NCI-H1417 (cell line): ENCODE measurements around the gene TTC8.
"Not testable (repeated sequence)": the region's sequence is repeated elsewhere in the genome, so short reads cannot be mapped to it uniquely, and the experiment has no call there.

Experiments
- DNase-seq, 3 experiments: peaks; one replicate each; lab custom pipeline; 2025; lab: John Stamatoyannopoulos, UW

TTC8 gene

DNA sequence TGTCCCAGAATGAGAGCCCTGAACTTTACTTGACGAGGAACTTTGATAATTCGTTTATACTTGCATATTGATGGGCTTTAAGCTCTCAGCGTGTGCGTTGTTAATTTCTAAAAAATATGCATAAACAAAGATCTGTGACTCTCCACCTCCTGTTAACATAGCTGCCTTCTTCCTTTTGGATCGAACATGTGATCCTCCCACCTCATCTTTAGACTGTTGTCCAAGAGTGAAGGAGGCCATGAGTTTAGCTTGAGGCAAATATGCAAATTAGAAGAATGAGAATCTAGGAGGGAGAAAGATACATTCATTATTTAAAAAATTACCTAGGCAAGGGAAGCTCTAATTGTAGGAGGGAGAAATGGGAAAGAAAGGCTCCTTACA lies 617 bp downstream of the TTC8 start:
- peak in 1 of 3 experiments; percentile 77 for DNase-seq

DNA sequence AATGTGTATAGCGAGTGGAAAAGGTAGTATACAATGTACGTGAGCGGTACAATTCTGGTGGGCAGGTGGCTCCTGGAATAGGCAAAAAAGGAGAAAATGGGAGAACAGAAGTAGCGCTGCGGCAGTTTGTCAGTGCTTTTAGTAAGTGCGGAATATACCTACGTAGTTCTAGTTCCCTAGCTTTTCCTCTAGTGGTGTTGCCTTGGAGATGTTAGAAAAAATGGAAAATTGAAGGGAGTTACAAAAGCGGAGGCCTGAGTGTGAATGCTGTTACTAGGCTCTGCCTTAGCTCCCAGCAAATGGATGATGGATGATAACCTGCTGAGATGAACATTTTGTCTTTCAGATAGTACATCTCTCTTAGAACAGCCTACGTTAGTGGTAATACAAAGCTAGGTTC lies 1.1 kb downstream of the TTC8 start:
- peak in 1 of 3 experiments; percentile 67 for DNase-seq

DNA sequence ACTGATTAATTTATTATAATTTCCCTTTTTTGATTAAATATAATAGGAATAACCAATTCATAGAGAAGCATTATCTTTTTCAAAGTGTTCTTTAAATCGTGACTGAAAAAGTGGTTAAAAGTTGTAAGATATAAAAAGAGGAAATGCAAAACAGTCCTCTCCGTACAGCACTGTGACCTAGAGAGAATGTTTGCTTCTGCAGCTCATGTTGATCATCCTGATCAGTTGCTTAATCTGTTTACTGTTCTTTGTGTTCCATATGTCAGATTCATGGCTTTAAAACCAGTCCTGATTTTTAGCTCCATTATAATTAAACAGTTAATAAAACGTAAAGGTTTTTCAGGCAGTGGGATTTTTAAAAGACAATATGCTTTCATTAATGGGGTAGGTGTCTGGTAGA lies 4.7 kb downstream of the TTC8 start:
- no peak for DNase-seq

DNA sequence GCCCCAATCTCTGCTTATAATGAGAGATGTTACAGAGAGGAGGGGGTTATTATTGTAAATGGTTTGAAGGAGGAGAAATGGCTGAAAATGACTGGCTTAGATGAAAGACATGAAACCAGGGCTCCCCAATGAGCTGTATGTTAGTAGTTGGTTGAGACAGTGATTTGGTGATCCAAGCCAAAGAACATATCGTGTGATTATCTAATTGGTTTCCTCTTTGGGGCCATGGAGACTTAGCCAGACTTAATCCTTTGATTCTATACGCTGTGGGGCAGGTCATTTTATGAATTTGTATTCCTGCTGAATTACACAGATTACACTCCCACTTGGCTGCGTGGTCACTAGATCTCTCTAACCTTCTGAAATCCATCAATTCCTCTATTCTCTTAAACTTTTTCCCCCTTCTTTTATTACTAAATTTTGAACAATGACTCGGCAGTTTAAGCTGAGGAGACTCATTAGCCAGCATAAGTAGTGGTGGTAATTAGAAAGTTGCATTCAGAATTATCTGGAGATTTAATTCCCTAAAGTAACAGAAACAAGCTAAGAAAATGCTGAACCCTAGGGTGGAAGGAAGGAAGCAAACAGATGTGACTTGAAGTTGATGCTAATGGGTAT lies 5.3 kb downstream of the TTC8 start:
- no peak for DNase-seq

DNA sequence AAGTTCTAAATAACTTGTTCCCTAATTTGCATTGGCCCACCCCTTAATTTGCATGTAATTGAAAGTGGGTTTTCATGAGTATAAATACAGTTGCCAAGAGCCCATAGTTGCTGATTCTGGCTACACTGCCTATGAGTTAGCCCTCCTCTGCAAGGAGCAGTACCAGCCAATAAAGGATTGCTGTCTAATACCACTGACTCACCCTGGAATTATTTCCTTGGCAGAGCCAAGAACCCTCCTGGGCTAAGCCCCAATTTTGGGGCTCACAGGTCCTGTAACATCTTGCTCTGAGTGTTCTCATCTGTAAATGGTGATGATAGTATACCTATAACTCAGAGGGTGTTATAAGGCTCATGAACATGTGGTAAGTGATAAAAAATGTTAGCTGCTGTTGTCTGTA lies 6.8 kb downstream of the TTC8 start:
- no peak for DNase-seq

DNA sequence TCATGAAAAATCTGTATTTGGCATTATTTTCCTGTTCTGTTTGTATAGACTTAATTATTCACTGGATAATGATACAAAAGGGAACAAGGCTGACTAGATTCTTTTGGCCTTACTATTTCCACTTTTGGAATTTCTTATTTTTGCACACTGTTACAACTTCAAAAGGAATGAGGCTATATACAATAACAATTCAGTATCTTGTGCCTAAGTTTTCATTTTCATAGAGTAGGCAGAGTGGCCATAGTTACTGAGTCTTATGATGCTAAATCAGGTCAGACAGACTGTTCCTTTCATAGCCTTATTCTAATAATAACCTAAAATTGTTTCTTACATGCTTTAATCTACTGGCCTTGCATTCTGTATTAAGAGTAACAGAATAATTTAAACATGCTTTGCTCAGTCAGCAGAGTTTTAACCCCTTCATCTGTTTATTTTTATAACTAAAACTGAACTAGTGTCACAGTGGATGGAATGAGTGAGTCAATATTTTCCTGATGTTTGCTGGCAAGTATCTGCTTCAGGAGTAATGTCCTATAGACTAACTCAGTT lies 10.5 kb downstream of the TTC8 start:
- peak in 1 of 3 experiments; percentile 54 for DNase-seq

DNA sequence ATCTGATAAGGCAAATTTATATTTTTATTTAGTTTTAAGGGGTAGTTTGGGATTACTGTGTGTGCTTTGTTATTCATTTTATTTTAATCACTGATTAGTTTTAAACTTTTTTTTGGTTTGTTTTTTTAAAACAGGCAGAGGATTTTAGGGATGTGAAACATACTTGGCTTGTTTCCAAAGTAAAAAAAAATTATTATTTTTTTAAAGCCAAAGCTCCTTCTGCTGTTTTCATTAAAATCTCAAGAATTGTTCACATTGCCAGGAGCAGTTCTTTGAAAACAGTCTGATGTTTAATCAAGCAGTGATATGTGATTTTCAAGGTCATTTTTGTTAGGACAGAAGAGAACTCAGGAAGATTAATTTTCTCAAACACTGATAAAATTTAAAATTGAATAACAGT lies 11.2 kb downstream of the TTC8 start:
- DNase-seq, result no peak

DNA sequence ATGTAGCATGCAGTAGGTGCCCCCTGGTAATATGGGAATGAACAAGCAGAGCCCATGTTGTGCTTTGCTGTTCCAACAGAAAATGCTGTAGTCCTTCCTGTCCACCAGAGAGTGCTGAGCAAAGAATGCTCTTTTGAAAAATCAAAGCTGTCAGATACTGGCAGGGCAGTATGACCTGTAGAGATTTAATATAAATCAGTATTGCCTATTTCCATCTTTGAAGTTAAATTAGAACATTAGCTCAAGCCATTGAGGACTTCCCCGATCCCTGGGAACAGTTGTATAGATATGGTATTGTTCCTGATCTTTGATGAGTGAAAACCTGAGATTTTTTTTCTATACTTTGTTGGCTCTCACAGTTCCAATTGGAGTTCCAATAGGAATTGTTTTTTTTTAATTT lies 13.0 kb downstream of the TTC8 start:
- no peak for DNase-seq

DNA sequence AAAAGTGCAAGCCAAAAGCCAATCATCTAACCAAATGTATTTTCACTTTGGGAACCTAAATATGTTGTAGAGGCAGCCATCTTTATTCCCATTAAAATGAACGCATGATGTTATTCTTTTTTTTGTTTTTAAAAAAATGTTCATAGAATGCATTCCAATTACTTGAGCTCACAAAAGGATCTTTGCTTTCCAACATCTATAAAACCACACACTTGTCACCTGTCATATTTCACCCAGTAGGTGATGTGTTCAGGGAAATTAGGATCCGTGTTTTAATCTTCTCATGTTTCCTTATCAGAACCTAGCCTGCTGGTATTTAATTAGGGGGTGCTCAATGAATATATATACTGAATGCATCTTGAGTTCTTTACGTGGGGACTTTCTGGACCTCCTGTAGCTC lies 13.6 kb downstream of the TTC8 start:
- peak in 2 of 3 experiments; percentile 62 to 94 for DNase-seq

DNA sequence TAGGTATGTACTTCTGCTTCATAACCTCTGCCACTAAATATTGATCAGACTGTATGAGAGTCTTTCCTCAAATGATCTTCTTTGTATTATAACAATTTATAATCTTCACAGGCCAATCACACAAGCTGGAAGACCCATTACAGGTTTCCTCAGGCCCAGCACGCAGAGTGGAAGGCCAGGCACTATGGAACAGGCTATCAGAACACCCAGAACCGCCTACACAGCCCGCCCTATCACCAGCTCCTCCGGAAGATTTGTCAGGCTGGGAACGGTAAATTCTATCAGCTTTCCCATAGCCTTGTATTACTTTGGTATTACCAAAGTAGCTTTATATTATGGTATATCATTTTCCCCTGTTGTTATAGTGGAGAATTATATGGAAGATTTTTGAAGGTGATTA lies 16.5 kb downstream of the TTC8 start:
- DNase-seq, result no peak

DNA sequence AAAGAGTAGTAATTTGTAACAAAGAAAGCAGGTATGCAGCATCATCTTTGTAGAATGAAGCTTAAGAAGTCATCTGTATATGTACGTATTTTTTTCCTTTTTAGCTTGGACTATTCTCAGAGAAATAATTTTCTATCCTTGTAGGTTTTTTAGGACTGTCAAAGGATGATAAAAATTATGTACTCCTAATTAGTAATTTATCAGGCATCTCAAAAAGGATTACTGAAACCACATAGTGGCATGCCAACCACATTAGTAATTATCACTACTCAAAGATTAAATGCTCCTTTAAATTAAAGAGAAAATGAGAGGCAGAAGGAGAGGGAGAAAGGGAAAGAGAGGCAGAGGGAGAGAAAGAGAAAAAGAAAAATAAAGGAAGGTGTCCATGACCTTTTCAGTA lies 17.3 kb downstream of the TTC8 start:
- DNase-seq, result no peak

DNA sequence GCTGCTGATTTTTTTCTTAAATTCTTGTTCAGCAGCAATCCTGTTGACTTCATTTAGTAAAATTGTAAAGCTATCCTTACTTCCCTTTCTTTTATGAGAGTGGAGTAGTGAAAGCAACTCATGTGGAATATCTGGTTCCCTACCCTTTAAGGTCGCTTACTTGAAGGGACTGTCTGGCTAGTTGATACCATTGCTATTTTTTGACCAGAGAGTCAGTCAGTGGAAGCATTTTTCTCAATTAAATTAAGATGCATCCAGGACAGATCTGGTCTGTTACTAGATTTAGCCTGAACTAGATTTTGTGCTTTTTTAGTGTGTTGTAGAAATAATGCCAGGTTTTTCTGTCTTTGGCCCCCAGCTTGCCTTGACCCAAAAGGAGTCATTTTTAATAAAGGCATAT lies 18.0 kb downstream of the TTC8 start:
- DNase-seq, result no peak

DNA sequence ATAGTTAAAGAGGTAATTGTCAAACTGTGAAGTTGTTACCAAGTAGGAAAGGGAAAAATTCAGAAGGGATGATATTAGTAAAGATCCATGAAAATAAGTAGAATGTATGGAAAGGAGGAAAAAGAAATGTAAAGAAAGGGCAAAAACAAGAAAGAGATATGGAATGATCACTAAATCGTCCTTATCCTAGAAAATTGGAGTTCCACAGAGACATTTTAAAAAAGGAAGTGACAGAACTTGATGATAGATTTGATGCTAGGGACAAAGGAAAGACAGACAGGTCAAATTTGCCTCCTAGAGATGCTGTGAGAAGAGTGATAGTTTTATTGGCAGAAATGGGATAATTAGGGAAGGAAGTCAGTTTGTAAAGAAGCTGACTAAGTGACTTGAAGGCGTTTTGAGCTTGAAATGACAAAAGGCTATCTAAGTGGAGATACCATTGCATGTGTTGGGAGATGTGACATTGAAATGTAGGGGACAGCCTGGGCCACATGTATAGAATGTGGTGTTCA lies 20.6 kb downstream of the TTC8 start:
- DNase-seq, result no peak

DNA sequence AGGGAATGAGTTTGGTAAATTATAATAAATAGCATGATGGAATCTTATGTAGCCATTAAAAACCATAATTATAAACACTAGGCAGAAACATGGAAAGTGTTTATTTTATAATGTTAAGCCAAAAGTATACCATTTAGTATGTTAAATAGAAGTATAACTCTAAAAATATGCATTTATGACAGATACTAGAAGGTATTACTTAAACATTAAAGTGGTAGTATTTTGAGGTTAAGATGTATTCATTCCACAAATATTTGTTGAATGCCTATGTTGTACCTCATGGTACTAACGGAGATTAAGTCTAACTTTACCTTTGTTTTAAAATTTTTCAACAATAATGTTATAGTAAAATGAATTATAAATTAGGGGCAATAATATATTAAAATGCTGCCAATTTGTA lies 24.1 kb downstream of the TTC8 start:
- DNase-seq, result no peak

DNA sequence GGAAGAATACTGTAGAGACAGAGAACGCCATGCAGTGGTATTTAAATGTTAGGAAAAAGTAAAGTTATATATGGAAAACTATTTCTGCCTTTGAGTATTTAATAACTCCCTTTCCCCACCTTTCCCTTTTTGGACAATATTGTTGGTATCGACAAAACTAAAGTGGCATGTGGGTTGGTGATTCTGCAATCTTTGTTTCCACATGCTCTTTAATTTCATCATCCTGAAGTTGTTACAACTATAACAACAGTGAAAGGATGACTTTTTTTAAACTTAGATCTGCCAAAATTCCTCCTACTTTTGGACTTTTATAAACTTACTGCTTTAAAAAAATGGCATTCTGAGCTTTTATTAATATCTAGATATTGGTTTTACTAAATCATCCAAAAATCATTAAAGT lies 25.3 kb downstream of the TTC8 start:
- DNase-seq, result no peak

DNA sequence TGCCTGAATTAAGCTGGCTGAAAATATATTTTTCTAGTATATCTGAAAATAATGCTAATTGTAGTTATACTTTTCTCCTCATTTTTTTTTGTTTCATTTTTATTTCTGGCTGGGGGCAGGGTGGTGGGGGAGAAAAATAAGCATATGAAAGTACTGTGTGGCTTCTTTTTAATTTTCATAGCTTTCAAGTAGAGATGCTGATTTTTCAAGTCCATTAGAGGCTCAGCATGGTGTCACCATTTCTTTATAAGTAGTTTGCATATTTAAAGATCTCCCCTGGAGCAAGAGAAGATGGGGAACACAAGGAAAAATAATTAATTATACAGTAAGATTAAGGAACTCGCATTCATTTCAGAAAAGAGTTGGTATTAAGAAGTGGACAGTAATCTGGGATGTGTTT lies 27.1 kb downstream of the TTC8 start:
- DNase-seq, result peak in 1 of 3 experiments; percentile 23

DNA sequence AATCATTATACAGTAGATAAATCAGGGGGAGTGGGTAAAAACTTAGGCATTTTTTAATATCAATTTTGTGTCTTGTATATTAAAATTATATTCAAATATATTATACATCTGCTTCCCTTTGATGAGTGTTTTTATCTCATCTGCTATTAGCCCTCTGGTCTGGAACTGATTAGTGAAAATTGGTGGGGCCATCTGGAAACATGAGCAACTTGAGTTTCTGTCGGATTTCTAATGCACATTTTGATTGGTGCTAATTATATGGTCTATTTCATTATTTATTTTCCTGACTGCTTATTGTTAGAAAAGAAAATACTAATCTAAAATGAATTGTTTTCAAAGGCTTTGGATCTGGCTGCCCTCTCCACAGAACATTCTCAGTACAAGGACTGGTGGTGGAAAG lies 28.2 kb downstream of the TTC8 start:
- peak in 1 of 3 experiments; percentile 64 for DNase-seq

DNA sequence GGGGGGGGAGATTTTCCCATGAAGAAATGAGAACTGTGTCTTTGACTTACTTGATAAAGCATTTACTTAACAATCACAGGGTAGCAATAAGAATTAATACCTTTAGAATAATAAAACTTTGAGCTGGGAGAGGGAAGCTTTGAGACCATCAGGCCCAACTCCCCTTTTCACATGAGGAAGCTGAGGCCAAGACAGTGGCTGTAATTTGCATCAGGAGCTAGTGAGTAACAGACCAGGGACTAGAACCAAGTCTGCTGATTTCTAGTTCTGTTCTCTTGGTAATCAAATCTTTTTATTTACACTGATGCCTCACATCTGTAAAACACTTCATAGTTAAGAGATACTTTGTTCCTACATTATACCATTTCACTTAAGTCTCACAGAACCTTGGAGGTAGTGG lies 28.7 kb downstream of the TTC8 start:
- no peak for DNase-seq

DNA sequence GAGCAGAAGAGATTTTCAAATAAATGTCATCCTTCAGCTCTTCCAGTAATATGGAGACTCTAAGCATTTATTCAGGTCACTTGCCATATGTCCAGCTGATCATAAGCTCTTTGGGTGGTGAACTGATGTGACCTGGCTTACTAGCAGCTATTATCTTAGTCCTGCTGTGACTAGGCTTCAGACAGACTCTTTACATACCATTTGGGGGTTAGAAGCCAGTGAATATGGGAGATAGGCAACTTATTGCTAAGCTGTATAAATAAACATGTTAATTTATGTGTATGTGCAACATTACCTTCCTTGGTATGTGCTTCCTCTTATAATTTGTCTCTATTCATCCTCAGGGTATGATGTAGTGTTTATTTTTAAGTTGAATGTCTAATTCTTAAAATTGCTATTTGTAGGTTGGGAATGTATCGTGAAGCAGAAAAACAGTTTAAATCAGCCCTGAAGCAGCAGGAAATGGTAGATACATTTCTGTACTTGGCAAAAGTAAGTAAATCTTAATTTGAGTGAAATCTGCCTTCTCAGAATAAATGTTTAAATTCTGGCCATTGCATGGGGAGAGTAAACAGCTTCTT lies 32.4 kb downstream of the TTC8 start:
- DNase-seq, result peak in 1 of 3 experiments; percentile 51

DNA sequence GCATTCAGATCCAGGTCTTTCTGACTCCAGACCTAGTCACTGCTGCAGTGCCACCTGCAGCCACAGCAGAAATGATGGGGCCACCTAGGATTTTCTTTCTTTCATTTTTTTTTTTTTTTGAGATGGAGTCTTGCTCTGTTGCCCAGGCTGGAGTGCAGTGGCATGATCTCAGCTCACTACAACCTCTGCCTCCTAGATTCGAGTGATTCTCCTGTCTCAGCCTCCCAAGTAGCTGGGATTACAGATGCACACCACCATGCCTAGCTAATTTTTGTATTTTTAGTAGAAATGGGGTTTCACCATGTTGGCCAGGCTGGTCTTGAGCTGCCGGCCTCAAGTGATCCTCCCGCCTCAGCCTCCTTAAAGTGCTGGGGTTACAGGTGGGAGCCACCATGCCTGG lies 33.4 kb downstream of the TTC8 start:
- not testable (repeated sequence) for DNase-seq

DNA sequence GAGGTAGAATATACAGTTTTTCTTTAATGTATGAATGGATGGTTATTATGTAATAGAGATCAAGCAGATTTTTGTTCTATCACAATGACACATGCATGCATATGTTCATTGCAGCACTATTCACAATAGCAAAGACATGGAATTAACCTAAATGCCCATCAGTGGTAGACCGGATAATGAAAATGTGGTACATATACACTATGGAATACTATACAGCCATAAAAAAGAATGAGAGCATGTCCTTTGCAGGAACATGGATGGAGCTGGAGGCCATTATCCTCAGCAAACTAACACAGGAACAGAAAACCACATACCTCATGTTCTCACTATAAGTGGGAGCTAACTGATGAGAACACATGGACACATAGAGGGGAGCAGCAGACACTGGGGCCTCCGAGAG lies 34.7 kb downstream of the TTC8 start:
- DNase-seq, result not testable (repeated sequence)

DNA sequence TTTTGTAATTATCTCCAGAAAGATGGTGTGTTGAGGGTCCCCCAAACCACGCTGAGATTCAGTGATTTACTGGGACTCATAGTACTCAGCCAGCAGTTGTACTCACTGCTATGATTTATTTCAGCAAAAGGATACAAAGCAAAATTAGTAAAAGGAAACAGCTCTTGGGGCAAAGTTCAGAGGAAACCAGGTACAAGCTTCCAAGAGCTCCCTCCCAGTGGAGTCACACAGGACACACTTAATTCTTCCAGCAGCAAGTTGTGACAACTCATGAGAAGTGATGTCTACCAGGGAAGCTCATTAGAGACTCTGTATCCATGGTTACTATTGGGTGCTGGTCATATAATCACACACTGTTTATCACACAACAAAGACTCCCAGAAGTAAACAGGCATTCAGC lies 38.7 kb downstream of the TTC8 start:
- DNase-seq, result no peak

DNA sequence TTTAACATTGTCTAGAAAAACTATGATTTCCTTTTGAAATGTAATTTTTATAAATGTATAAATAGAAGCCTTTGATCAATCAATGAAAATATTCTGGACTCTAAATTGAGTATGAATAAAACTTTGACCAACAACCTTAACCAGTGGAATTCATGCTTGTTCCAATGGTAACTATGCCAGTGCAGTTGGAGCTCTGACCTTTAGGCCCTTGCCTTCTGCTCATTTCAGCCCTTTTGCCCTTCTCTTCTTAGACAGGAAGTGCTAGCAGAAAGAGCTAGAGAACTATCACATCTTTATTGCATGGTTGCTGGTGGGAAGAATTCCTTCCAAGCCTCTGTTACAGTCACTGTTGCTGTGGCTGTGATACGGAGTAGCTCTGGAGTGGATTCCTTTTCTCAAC lies 39.7 kb downstream of the TTC8 start:
- no peak for DNase-seq

DNA sequence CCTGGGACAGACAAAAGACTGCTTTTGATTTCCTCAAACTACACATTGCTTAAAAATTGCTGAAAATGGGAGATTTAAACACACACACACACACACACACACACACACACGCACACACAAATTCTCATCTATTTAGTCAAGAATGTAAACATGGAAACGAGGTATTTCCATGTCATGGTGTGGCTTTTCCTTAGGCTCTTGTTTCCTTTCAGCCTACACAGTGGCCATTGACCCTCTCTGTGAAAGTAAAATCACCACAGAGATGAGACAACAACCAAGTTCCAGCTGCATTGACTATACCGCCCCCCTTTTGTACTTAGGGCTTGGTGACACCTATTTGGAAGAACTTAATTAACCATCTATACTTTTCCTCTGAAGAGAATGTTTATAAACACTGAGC lies 41.9 kb downstream of the TTC8 start:
- no peak for DNase-seq
